ENCODE results near the gene STIP1. TPM values are rescaled to one million over a fixed set of nuclear protein-coding genes. Genes with fewer than 3 reads are reported as not detected.

Gene STIP1
- total RNA-seq, 1 experiment from 2014 or later = 338 TPM

GRCh38 chr11:64211181-64211872, 25.4 kb downstream of the STIP1 start:
- no peak overlapping the region for H4K8ac ChIP-seq (replicated peaks; ENCODE audit: insufficient read length, low read depth, low read length)
- WGBS (ENCODE audit: extremely low coverage, insufficient read length, low lambda C conversion rate) = no CpG with 5 or more reads among the region's 30 CpGs
- H2AK5ac ChIP-seq (ENCODE audit: insufficient read length, low read length) = no peak overlapping the region
- H3T11ph ChIP-seq (ENCODE audit: low read length) = no peak overlapping the region
- H3K14ac ChIP-seq (ENCODE audit: insufficient read depth, low read length) = no peak overlapping the region
- no peak overlapping the region for H2AFZ ChIP-seq (ENCODE audit: low read length)
- no peak overlapping the region for H2BK5ac ChIP-seq (ENCODE audit: insufficient read length, low read length)
- H3K79me1 ChIP-seq (ENCODE audit: insufficient read depth, low read depth, low read length, poor library complexity, severe bottlenecking) = no peaks in the 10 kb centered on the region
- H3K23me2 ChIP-seq (ENCODE audit: insufficient read length, low read depth, low read length, poor library complexity, severe bottlenecking) = no peaks in the 10 kb centered on the region
- no peak overlapping the region for H2BK20ac ChIP-seq (ENCODE audit: low read depth, low read length, poor library complexity, severe bottlenecking)
- Mint-ChIP-seq H3K9me3 (no peaks in the 10 kb centered on the region), H3K27ac (no peak overlapping the region), H3K36me3 (ENCODE audit: insufficient read depth in 1 of 3, low read depth in 3 of 3) (peaks cover 3 to 49% (median 36%) of the 10 kb centered on the region in 3 experiments), H3K27me3 (ENCODE audit: low read depth) (no peaks in the 10 kb centered on the region), H3K4me3 (no peak overlapping the region), H3K4me1 (no peaks in the 10 kb centered on the region)
- H3K4me1 ChIP-seq (ENCODE audit: insufficient read depth, low read length) = no peaks in the 10 kb centered on the region
- no peak overlapping the region for H3K9ac ChIP-seq (ENCODE audit: extremely low read depth, insufficient read length, low read length)
- no peak overlapping the region for H2BK120ac ChIP-seq (ENCODE audit: low read depth, low read length, poor library complexity, severe bottlenecking)
- no peak for TF ChIP-seq CTCF (conservative IDR thresholded peaks at IDR 0.05)
- H3K56ac ChIP-seq (ENCODE audit: insufficient read length, low read depth, low read length) = no peak overlapping the region
- no peak for DNase-seq
- H3K9me3 ChIP-seq (ENCODE audit: control insufficient read depth, low read depth, low read length) = no peaks in the 10 kb centered on the region
- no peaks in the 10 kb centered on the region for H4K20me1 ChIP-seq (ENCODE audit: control insufficient read depth, insufficient read depth, insufficient read length)
- no peak overlapping the region for H2BK12ac ChIP-seq (ENCODE audit: insufficient read length, low read depth, low read length)
- H2BK15ac ChIP-seq (ENCODE audit: low read depth, low read length) = no peak overlapping the region
- no peak overlapping the region for H4K91ac ChIP-seq (ENCODE audit: insufficient read length, low read depth, low read length)
- H4K5ac ChIP-seq (ENCODE audit: insufficient read length, low read depth, low read length) = no peak overlapping the region
- H3K27me3 ChIP-seq (ENCODE audit: insufficient read depth, low read length) = no peaks in the 10 kb centered on the region
- H3K18ac ChIP-seq (ENCODE audit: insufficient read length, low read depth, low read length) = no peak overlapping the region
- no peak overlapping the region for H3K4me2 ChIP-seq (ENCODE audit: insufficient read depth, insufficient read length, low read length)
- H3K23ac ChIP-seq (ENCODE audit: insufficient read length, low read depth, low read length) = no peak overlapping the region
- H3K79me2 ChIP-seq (ENCODE audit: insufficient read depth, low read length) = no peaks in the 10 kb centered on the region
- no peak overlapping the region for H3K4ac ChIP-seq (ENCODE audit: low read depth, low read length)
- H3K27ac ChIP-seq (ENCODE audit: insufficient read length, low read depth, low read length) = no peak overlapping the region

Measured in H9 (cell line).